Osteoblast (primary cell): Measurements from ENCODE around the gene COL4A5. TPM values are rescaled to one million over a fixed set of nuclear protein-coding genes. Genes with fewer than 3 reads are reported as not detected.

Experiments used
- DNase-seq: peaks from one replicate; pipeline ENCODE4 v3.0.0; 2011; ENCODE audit warnings: low spot score, mixed read lengths; ENCODE audit not compliant: insufficient read length; ENCODE audit errors: missing footprints
- H2AFZ ChIP-seq: 2 replicates; pipeline ENCODE4 v1.6.0; 2011; ENCODE audit warnings: mild to moderate bottlenecking, low read length
- H3K27ac ChIP-seq: 2 replicates; pipeline ENCODE4 v1.5.1; 2011; ENCODE audit warnings: mild to moderate bottlenecking, low read depth, low read length, moderate library complexity
- H3K27me3 ChIP-seq: 2 replicates; pipeline ENCODE4 v1.6.0; 2012; ENCODE audit warnings: mild to moderate bottlenecking, control low read depth, inconsistent platforms, low read length, moderate library complexity; ENCODE audit not compliant: insufficient read depth
- H3K36me3 ChIP-seq: 2 replicates; pipeline ENCODE4 v1.5.1; 2011; ENCODE audit warnings: mild to moderate bottlenecking, low read length, control low read depth, moderate library complexity; ENCODE audit not compliant: insufficient read depth
- H3K4me1 ChIP-seq: 2 replicates; pipeline ENCODE4 v1.5.1; 2011; ENCODE audit warnings: mild to moderate bottlenecking, low read length, control low read depth, moderate library complexity; ENCODE audit not compliant: insufficient read depth
- H3K4me2 ChIP-seq: 2 replicates; pipeline ENCODE4 v1.6.0; 2011; ENCODE audit warnings: mild to moderate bottlenecking, low read length; ENCODE audit not compliant: insufficient read depth
- H3K4me3 ChIP-seq: fragments of 200-600 bp; sonication (generic); 3 replicates; pipeline ENCODE4 v1.5.1; 2012; ENCODE audit warnings: mild to moderate bottlenecking, low read length, inconsistent platforms; ENCODE audit not compliant: insufficient read depth
- H3K79me2 ChIP-seq: 2 replicates; pipeline ENCODE4 v1.6.0; 2012; ENCODE audit warnings: mild to moderate bottlenecking, low read length, control low read depth, inconsistent platforms; ENCODE audit not compliant: insufficient read depth
- H3K9me3 ChIP-seq: 2 replicates; pipeline ENCODE4 v1.5.1; 2011; ENCODE audit warnings: low read depth, low read length, control low read depth
- H4K20me1 ChIP-seq: 2 replicates; pipeline ENCODE4 v1.6.0; 2012; ENCODE audit warnings: mild to moderate bottlenecking, low read length, control low read depth; ENCODE audit not compliant: insufficient read depth
- CTCF ChIP-seq: IDR thresholded peaks from 2 replicates; pipeline ENCODE4 v1.5.1; 2011; ENCODE audit warnings: mild to moderate bottlenecking, low read depth, low read length, moderate library complexity; ENCODE audit errors: extremely low read depth
- small RNA-seq: library from RNA; depleted of rRNA; stranded (forward); fragments of <200 nt; gene quantifications from one replicate; pipeline ENCODE3, GENCODE V24; 2012
- total RNA-seq: library from RNA; depleted of rRNA; stranded (reverse); fragments of >200 nt; gene quantifications from 2 replicates; pipeline ENCODE4 v1.2.3, GENCODE V29; 2012

Gene COL4A5
- total RNA-seq, 1 donor, result 0.36 TPM

- H3K27me3 ChIP-seq, result peaks cover 30% of the 10 kb centered on the region
- H2AFZ ChIP-seq, result no peak within 1 kb of the TSS
- H3K4me1 ChIP-seq, result no peaks in the 10 kb centered on the region
- no peaks in the 10 kb centered on the region for H4K20me1 ChIP-seq
- no peak within 1 kb of the TSS for H3K4me3 ChIP-seq
- H3K9me3 ChIP-seq, result no peaks in the 10 kb centered on the region
- no peak within 1 kb of the TSS for H3K27ac ChIP-seq
- no peaks in the 10 kb centered on the region for H3K79me2 ChIP-seq
- no peak for DNase-seq
- no peaks in the 10 kb centered on the region for H3K36me3 ChIP-seq
- H3K4me2 ChIP-seq, result no peak within 1 kb of the TSS
- TF ChIP-seq CTCF, result no peak
Observed at GRCh38 chrX:108736509-108737479, 297.2 kb downstream of the COL4A5 start, which contains the start of gene IRS4. Gene IRS4 (minus strand): TSS chrX:108736563.

- Histone ChIP-seq H3K79me2 (no peaks in the 10 kb centered on the region), H3K27me3 (peaks cover 25% of the 10 kb centered on the region), H3K36me3 (no peaks in the 10 kb centered on the region), H2AFZ (no peak overlapping the region), H4K20me1 (no peaks in the 10 kb centered on the region), H3K4me3 (no peak overlapping the region), H3K4me2 (no peak overlapping the region), H3K27ac (no peak overlapping the region), H3K4me1 (no peaks in the 10 kb centered on the region), H3K9me3 (no peaks in the 10 kb centered on the region)
- DNase-seq, result no peak
- TF ChIP-seq CTCF, result no peak
Observed at GRCh38 chrX:108737754-108738153, 298.1 kb downstream of the COL4A5 start.

GRCh38 chrX:108740299-108740774, 300.7 kb downstream of the COL4A5 start:
- Histone ChIP-seq H3K36me3 (no peaks in the 10 kb centered on the region), H2AFZ (no peak overlapping the region), H3K27ac (no peak overlapping the region), H3K4me1 (no peaks in the 10 kb centered on the region), H3K4me2 (no peak overlapping the region), H3K27me3 (peaks cover 20% of the 10 kb centered on the region), H3K4me3 (no peak overlapping the region), H4K20me1 (no peaks in the 10 kb centered on the region), H3K9me3 (no peaks in the 10 kb centered on the region), H3K79me2 (no peaks in the 10 kb centered on the region)
- TF ChIP-seq CTCF, result no peak
- no peak for DNase-seq

Small RNA genes lying within 50 kb of the gene (small RNA-seq; reads per million reads assigned to genes)
- gene RF00019, result not detected

Other genes starting within 250 kb of the COL4A5 start
- not detected in 2 replicates for gene COL4A6, start 1.4 kb upstream of the COL4A5 start, total RNA-seq